Nucleus accumbens (tissue), 56 donors: ENCODE results near the gene PHTF2.

Source experiments
- DNase-seq, 56 donors: peaks; one replicate each; lab custom pipeline; 2025; lab: John Stamatoyannopoulos, UW

The PHTF2 gene

GRCh38 chr7:77791956-77792355, 6.6 kb upstream of the PHTF2 start:
- DNase-seq = no peak

- DNase-seq = no peak
Observed at GRCh38 chr7:77794000-77794399, 4.6 kb upstream of the PHTF2 start.

GRCh38 chr7:77796109-77796508, 2.5 kb upstream of the PHTF2 start:
- DNase-seq = no peak

- no peak for DNase-seq
Observed at GRCh38 chr7:77796960-77797359, 1.6 kb upstream of the PHTF2 start.

- DNase-seq = peak in 18 of 56 donors; percentile 38 to 82 (median 58)
Observed at GRCh38 chr7:77797734-77798393, 709 bp upstream of the PHTF2 start.

- peak in 42 of 56 donors; percentile 6 to 59 (median 44) for DNase-seq
Observed at GRCh38 chr7:77799078-77799964, 748 bp downstream of the PHTF2 start.

GRCh38 chr7:77800158-77800557, 1.6 kb downstream of the PHTF2 start:
- DNase-seq = no peak

GRCh38 chr7:77800730-77801129, 2.2 kb downstream of the PHTF2 start:
- no peak for DNase-seq

GRCh38 chr7:77802557-77803405, 4.2 kb downstream of the PHTF2 start:
- no peak for DNase-seq

- no peak for DNase-seq
Observed at GRCh38 chr7:77806425-77806824, 7.9 kb downstream of the PHTF2 start.

GRCh38 chr7:77808517-77808916, 9.9 kb downstream of the PHTF2 start:
- no peak for DNase-seq

GRCh38 chr7:77811516-77812289, 13.1 kb downstream of the PHTF2 start:
- no peak for DNase-seq

GRCh38 chr7:77812290-77812685, 13.7 kb downstream of the PHTF2 start:
- no peak for DNase-seq

GRCh38 chr7:77813180-77813579, 14.6 kb downstream of the PHTF2 start:
- DNase-seq = no peak

- DNase-seq = no peak
Observed at GRCh38 chr7:77819021-77819420, 20.4 kb downstream of the PHTF2 start.

- no peak for DNase-seq
Observed at GRCh38 chr7:77820967-77821366, 22.4 kb downstream of the PHTF2 start.

GRCh38 chr7:77822269-77822668, 23.7 kb downstream of the PHTF2 start:
- no peak for DNase-seq

- DNase-seq = no peak
Observed at GRCh38 chr7:77823787-77824186, 25.2 kb downstream of the PHTF2 start.

GRCh38 chr7:77824636-77825035, 26.1 kb downstream of the PHTF2 start:
- no peak for DNase-seq

GRCh38 chr7:77825131-77825530, 26.6 kb downstream of the PHTF2 start:
- no peak for DNase-seq
